Measurements from ENCODE around the gene LAMP1.

Gene LAMP1

DNA sequence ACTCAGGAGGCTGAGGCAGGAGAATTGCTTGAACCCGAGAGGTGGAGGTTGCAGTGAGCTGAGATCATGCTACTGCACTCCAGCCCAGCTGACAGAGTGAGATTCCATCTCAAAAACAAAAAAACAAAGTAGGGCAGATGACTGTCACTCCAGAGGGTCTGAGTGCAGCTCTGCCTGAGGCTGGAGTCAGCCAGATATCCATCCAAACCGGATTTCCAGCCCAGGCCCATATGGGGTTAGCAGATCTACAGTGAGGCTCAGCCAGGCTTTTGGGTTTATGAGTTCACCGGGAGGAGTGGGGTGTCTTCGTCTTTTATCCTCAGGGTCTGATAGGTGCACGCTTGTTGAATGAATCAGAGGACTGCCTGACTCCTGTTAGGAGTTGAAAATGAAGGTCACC, 19.0 kb downstream of the LAMP1 start:
- TF ChIP-seq, protein P1, sequence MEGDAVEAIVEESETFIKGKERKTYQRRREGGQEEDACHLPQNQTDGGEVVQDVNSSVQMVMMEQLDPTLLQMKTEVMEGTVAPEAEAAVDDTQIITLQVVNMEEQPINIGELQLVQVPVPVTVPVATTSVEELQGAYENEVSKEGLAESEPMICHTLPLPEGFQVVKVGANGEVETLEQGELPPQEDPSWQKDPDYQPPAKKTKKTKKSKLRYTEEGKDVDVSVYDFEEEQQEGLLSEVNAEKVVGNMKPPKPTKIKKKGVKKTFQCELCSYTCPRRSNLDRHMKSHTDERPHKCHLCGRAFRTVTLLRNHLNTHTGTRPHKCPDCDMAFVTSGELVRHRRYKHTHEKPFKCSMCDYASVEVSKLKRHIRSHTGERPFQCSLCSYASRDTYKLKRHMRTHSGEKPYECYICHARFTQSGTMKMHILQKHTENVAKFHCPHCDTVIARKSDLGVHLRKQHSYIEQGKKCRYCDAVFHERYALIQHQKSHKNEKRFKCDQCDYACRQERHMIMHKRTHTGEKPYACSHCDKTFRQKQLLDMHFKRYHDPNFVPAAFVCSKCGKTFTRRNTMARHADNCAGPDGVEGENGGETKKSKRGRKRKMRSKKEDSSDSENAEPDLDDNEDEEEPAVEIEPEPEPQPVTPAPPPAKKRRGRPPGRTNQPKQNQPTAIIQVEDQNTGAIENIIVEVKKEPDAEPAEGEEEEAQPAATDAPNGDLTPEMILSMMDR (IDR thresholded peaks at IDR 0.05; ENCODE audit: borderline replicate concordance, insufficient read depth, low read depth, low read length) = no peak
- H3K4me3 ChIP-seq (ENCODE audit: low read depth, low read length) = no peak overlapping the region

DNA sequence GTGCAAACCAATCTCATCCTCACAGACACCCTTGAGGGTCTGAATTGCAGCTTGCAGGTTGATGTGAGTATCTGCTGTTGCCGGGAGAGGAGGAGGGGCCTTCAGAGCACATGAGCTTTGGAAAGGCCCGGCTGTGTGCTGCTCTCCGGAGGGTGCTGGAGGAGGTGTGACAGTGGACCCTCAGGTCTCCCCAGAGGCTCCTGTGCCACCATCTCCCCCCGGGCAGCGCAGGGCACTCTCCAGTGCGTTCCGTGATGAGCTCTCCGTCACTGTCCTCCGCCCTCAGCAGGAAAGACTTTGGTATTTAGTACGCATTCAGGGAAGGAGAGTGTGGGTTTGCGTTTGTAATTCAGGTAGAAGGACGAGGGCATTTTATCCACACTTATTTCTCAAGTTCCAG, 20.0 kb downstream of the LAMP1 start:
- H3K4me3 ChIP-seq (ENCODE audit: low read depth, low read length) = no peak overlapping the region
- TF ChIP-seq, protein P1 (IDR thresholded peaks at IDR 0.05; ENCODE audit: borderline replicate concordance, insufficient read depth, low read depth, low read length) = no peak

DNA sequence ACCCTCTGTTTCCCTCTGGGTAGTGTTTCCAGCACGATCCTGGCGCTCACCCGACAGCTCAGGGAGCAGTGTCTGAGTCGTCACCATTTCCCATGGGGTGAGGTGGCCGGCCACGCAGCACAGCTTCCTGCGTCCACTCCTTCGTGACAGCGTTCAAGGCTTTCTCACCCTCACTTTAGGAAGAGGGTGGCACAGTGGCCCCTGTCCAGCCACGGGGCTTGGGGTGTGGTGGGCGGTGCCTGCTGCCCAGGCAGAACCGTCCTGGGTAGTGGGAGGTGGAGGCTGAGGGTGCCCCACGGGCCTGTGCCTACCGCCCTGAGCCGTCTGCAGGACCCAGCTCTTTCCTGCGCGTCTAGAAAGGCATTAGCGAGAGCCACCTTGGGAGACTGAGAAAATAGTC, 21.9 kb downstream of the LAMP1 start:
- H3K4me3 ChIP-seq (ENCODE audit: low read depth, low read length) = no peak overlapping the region
- TF ChIP-seq, protein P1 (IDR thresholded peaks at IDR 0.05; ENCODE audit: borderline replicate concordance, insufficient read depth, low read depth, low read length) = no peak

DNA sequence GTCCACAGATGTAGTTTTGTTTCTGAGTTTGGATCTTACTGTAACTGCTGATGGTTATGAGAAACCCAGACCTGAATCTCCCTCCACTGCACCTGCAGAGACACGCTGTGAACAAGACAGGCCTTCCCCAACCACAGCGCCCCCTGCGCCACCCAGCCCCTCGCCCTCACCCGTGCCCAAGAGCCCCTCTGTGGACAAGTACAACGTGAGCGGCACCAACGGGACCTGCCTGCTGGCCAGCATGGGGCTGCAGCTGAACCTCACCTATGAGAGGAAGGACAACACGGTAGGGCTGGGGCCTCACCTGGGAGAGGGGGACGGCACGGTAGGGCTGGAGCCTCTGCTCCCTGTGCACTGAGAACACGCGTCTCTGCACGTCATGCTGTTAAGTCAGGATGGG, 22.3 kb downstream of the LAMP1 start:
- TF ChIP-seq, protein P1 (IDR thresholded peaks at IDR 0.05; ENCODE audit: borderline replicate concordance, insufficient read depth, low read depth, low read length) = no peak

DNA sequence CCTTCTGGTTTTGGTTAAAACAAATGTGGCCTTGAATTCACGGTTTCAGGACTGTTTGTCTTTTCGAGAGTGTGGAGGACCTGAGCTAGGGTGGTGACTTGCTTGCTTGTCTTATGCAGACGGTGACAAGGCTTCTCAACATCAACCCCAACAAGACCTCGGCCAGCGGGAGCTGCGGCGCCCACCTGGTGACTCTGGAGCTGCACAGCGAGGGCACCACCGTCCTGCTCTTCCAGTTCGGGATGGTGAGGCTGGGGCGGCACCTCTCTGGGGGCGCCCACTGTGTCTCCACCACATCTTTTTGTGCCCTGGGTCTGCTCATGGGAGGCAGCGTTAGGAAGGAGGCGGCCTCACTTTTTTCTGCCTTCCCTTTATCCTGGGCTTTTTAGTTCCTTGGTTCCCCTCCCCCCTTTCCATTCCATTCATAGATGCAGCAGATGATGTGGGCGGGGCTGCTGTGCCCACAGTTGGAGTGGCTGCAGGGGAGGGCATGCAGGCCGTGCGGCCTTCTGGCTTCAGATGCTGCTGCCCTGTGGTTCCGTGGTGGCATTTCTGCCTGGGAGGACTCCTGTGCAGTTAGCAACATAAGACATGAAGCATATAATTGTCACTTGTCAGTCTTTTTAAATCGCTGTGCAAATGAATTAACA, 23.3 kb downstream of the LAMP1 start:
- TF ChIP-seq, protein P1 (IDR thresholded peaks at IDR 0.05; ENCODE audit: borderline replicate concordance, insufficient read depth, low read depth, low read length) = no peak
- H3K4me3 ChIP-seq (ENCODE audit: low read depth, low read length) = no peak overlapping the region

More for the DNA sequence above, 22.3 kb downstream of the LAMP1 start:
- no peak overlapping the region for H3K4me3 ChIP-seq (ENCODE audit: low read depth, low read length)

DNA sequence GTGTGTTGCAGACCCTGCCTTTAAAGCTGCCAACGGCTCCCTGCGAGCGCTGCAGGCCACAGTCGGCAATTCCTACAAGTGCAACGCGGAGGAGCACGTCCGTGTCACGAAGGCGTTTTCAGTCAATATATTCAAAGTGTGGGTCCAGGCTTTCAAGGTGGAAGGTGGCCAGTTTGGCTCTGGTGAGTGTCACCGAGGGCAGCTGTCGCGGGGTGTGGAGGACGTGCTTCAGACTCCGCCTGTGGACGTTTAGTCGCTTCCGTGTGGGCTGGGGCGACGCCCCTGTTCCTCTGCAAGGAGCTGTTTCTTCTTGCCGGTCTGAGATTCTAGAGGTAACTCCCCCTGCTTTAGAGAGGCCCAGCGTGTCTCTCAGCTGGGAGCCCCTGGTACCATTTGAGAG, 24.5 kb downstream of the LAMP1 start:
- TF ChIP-seq, protein P1 (IDR thresholded peaks at IDR 0.05; ENCODE audit: borderline replicate concordance, insufficient read depth, low read depth, low read length) = no peak
- no peak overlapping the region for H3K4me3 ChIP-seq (ENCODE audit: low read depth, low read length)

DNA sequence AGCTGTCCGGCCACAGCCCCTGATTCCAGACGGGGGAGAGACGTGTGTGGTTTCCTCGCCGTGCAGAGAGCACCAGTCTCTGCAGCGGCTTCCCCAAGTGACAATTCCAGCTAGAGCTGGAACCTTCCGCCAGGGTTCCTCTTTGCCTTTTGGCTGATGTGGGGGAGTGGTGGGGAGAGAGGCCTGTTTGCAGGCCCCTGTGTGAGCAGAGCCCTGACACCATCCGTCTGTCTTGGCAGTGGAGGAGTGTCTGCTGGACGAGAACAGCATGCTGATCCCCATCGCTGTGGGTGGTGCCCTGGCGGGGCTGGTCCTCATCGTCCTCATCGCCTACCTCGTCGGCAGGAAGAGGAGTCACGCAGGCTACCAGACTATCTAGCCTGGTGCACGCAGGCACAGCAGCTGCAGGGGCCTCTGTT, 25.0 kb downstream of the LAMP1 start:
- TF ChIP-seq, protein P1 (IDR thresholded peaks at IDR 0.05; ENCODE audit: borderline replicate concordance, insufficient read depth, low read depth, low read length) = no peak
- no peak overlapping the region for H3K4me3 ChIP-seq (ENCODE audit: low read depth, low read length)
